HepG2 (cell line): Measurements from ENCODE around the gene DNAAF3. TPM values are rescaled to one million over a fixed set of nuclear protein-coding genes. Genes with fewer than 3 reads are reported as not detected.

ENCODE experiments used
- BORCS8-MEF2B ChIP-seq: sonication (generic); formaldehyde crosslinking; IDR thresholded peaks from 2 replicates; pipeline ENCODE4 v1.8.0; 2022; ENCODE audit warnings: mild to moderate bottlenecking, missing genetic modification reagents
- ELF4 ChIP-seq: sonication (generic); formaldehyde crosslinking; IDR thresholded peaks from 2 replicates; pipeline ENCODE4 v1.5.0; 2020; ENCODE audit warnings: missing genetic modification reagents, mild to moderate bottlenecking, moderate library complexity, borderline replicate concordance
- FOSL1 ChIP-seq: sonication (generic); formaldehyde crosslinking; IDR thresholded peaks from 2 replicates; pipeline ENCODE4 v1.9.0; 2021; ENCODE audit warnings: missing genetic modification reagents, borderline replicate concordance
- FOXA1 ChIP-seq, 2 experiments: fragments of 450-650 bp in 1 of 2; sonication (generic) in 1 of 2; formaldehyde crosslinking in 1 of 2; IDR thresholded peaks; 2 replicates each; pipeline versions ENCODE4 v1.4.0 to v1.6.1; 2016 to 2020; ENCODE audit warnings: missing genetic modification reagents in 1 of 2
- KDM2A ChIP-seq: sonication (generic); formaldehyde crosslinking; IDR thresholded peaks from 2 replicates; pipeline ENCODE4 v1.4.0; 2020; ENCODE audit warnings: low read depth, missing genetic modification reagents, borderline replicate concordance
- MATR3 ChIP-seq: sonication (generic); formaldehyde crosslinking; IDR thresholded peaks from 2 replicates; pipeline ENCODE4 v1.4.0; 2020; ENCODE audit warnings: missing genetic modification reagents
- MIER2 ChIP-seq: IDR thresholded peaks from 2 replicates; pipeline ENCODE4 v1.6.1; 2016; ENCODE audit warnings: missing biosample characterization, missing genetic modification reagents
- NAIF1 ChIP-seq: sonication (generic); formaldehyde crosslinking; IDR thresholded peaks from 2 replicates; pipeline ENCODE4 v1.5.0; 2020; ENCODE audit warnings: mild to moderate bottlenecking, missing genetic modification reagents, borderline replicate concordance
- SAFB2 ChIP-seq: sonication (generic); formaldehyde crosslinking; IDR thresholded peaks from 2 replicates; pipeline ENCODE4 v1.5.1; 2020; ENCODE audit warnings: missing genetic modification reagents, low read depth, mild to moderate bottlenecking, borderline replicate concordance
- SALL1 ChIP-seq: sonication (generic); formaldehyde crosslinking; IDR thresholded peaks from 2 replicates; pipeline ENCODE4 v1.8.0; 2022; ENCODE audit warnings: mild to moderate bottlenecking, missing genetic modification reagents
- SMAD3 ChIP-seq: sonication (generic); formaldehyde crosslinking; IDR thresholded peaks from 2 replicates; pipeline ENCODE4 v1.4.0; 2020; ENCODE audit warnings: missing genetic modification reagents
- SRSF9 ChIP-seq: fragments of 200-400 bp; formaldehyde crosslinking; IDR thresholded peaks from 2 replicates; pipeline ENCODE4 v1.6.1; 2018; ENCODE audit warnings: borderline replicate concordance, mild to moderate bottlenecking, low read depth, low read length; ENCODE audit not compliant: insufficient read depth, poor library complexity, severe bottlenecking
- TOE1 ChIP-seq: sonication (generic); formaldehyde crosslinking; IDR thresholded peaks from 2 replicates; pipeline ENCODE4 v1.4.0; 2020; ENCODE audit warnings: mild to moderate bottlenecking, missing genetic modification reagents
- XRCC5 ChIP-seq: fragments of 200-400 bp; formaldehyde crosslinking; optimal IDR thresholded peaks from 2 replicates; pipeline ENCODE3; 2017; ENCODE audit warnings: mild to moderate bottlenecking, low read length
- YEATS2 ChIP-seq: sonication (generic); formaldehyde crosslinking; IDR thresholded peaks from 2 replicates; pipeline ENCODE4 v1.4.0; 2020; ENCODE audit warnings: missing genetic modification reagents, borderline replicate concordance
- ZNF263 ChIP-seq: sonication (generic); formaldehyde crosslinking; IDR thresholded peaks from 2 replicates; pipeline ENCODE4 v1.4.0; 2020; ENCODE audit warnings: missing genetic modification reagents
- ZNF274 ChIP-seq: sonication (generic); formaldehyde crosslinking; IDR thresholded peaks from 2 replicates; pipeline ENCODE4 v1.5.1; 2020; ENCODE audit warnings: mild to moderate bottlenecking, missing genetic modification reagents
- ZNF296 ChIP-seq: sonication (generic); formaldehyde crosslinking; conservative IDR thresholded peaks from 2 replicates; pipeline ENCODE4 v1.5.0; 2020; ENCODE audit warnings: mild to moderate bottlenecking, missing genetic modification reagents
- ZNF557 ChIP-seq: sonication (generic); formaldehyde crosslinking; IDR thresholded peaks from 2 replicates; pipeline ENCODE4 v1.4.0; 2020; ENCODE audit warnings: missing genetic modification reagents
- ZNF589 ChIP-seq: sonication (generic); formaldehyde crosslinking; conservative IDR thresholded peaks from 2 replicates; pipeline ENCODE4 v1.8.0; 2022; ENCODE audit warnings: mild to moderate bottlenecking, moderate library complexity, missing genetic modification reagents
- ZNF598 ChIP-seq: sonication (generic); formaldehyde crosslinking; IDR thresholded peaks from 2 replicates; pipeline ENCODE4 v1.5.1; 2020; ENCODE audit warnings: mild to moderate bottlenecking, missing genetic modification reagents, borderline replicate concordance
- ZNF644 ChIP-seq: IDR thresholded peaks from 2 replicates; pipeline ENCODE4 v1.6.1; 2016; ENCODE audit warnings: low read depth
- ZNF672 ChIP-seq: sonication (generic); formaldehyde crosslinking; IDR thresholded peaks from 2 replicates; pipeline ENCODE4 v1.8.1; 2022; ENCODE audit warnings: missing genetic modification reagents
- ZNF724P ChIP-seq: sonication (generic); formaldehyde crosslinking; IDR thresholded peaks from 2 replicates; pipeline ENCODE4 v1.8.0; 2022; ENCODE audit warnings: missing genetic modification reagents, borderline replicate concordance
- ZSCAN21 ChIP-seq: sonication (generic); formaldehyde crosslinking; IDR thresholded peaks from 2 replicates; pipeline ENCODE4 v1.8.0; 2022; ENCODE audit warnings: mild to moderate bottlenecking, missing genetic modification reagents, moderate library complexity, borderline replicate concordance
- polyA plus RNA-seq, 8 experiments: library from polyadenylated mRNA; depleted of rRNA in 3 of 8; stranded (reverse) in 7 of 8; unstranded in 1 of 8; fragments of >200 nt; fragmentation: Illumina TruSeq in 4 of 8; extraction: Trizol in 4 of 8; gene quantifications; 2 replicates each; pipeline versions ENCODE4 v1.2.1 to v1.2.3, GENCODE V29; 2011 to 2016; ENCODE audit warnings: low read depth in 4 of 8, missing spikeins in 1 of 8, mixed read lengths in 1 of 8; ENCODE audit not compliant: insufficient read depth in 1 of 8
- total RNA-seq, 5 experiments: library from RNA; depleted of rRNA; stranded (reverse); fragments of >200 nt; fragmentation: Illumina TruSeq; extraction: Trizol; gene quantifications; 2 replicates each; pipeline ENCODE4 v1.2.3, GENCODE V29; 2016; ENCODE audit warnings: low read depth in 1 of 5
- TF ChIP-seq, protein P1 (sequence below): sonication (generic); formaldehyde crosslinking; IDR thresholded peaks from 2 replicates; pipeline ENCODE4 v1.5.1; 2020; ENCODE audit warnings: missing genetic modification reagents, mild to moderate bottlenecking, borderline replicate concordance
- TF ChIP-seq, protein P2 (sequence below): sonication (generic); formaldehyde crosslinking; IDR thresholded peaks from 2 replicates; pipeline ENCODE4 v1.5.1; 2020; ENCODE audit warnings: missing genetic modification reagents, mild to moderate bottlenecking, borderline replicate concordance
- TF ChIP-seq, protein P3 (sequence below): sonication (generic); formaldehyde crosslinking; conservative IDR thresholded peaks from 2 replicates; pipeline ENCODE4 v1.8.1; 2023; ENCODE audit warnings: missing genetic modification reagents

Gene DNAAF3
- total and polyA plus RNA-seq, 2 of the 13 experiments (the other 11 are each of a cell fraction or from before 2014, with no cell fraction given) = 0.30 to 0.40 TPM

DNA sequence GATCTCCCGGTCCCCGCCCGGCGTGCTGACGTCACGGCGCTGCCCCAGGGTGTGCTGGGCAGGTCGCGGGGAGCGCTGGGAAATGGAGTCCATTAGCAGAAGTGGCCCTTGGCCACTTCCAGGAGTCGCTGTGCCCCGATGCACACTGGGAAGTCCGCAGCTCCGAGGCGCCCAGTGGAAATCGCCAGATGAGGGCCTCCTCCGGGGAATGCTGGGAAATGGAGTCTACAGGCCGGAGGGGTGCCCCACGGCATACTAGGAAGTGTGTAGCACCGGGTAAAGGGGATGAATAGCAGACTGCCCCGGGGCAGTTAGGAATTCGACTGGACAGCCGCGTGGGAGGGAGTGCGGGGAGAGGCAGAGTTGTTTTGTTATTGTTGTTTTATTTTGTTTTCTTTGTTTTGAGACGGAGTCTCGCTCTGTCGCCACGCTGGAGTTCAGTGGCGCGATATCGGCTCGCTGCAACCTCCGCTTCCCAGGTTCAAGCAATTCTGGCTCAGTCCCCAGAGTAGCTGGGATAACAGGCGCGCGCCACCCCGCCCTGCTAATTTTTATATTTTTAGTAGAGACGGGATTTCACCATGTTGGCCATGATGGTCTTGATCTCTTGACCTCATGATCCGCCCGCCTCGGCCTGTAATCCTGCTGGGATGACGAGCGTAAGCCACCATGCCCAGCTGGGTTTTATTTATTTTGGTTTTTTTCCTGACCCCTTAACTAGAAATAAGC, 48.6 kb downstream of the DNAAF3 start (continued):
- TF ChIP-seq YEATS2 (CRISPR knock-in tag) = peak; percentile 90
- TF ChIP-seq, protein P1, sequence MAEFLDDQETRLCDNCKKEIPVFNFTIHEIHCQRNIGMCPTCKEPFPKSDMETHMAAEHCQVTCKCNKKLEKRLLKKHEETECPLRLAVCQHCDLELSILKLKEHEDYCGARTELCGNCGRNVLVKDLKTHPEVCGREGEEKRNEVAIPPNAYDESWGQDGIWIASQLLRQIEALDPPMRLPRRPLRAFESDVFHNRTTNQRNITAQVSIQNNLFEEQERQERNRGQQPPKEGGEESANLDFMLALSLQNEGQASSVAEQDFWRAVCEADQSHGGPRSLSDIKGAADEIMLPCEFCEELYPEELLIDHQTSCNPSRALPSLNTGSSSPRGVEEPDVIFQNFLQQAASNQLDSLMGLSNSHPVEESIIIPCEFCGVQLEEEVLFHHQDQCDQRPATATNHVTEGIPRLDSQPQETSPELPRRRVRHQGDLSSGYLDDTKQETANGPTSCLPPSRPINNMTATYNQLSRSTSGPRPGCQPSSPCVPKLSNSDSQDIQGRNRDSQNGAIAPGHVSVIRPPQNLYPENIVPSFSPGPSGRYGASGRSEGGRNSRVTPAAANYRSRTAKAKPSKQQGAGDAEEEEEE (CRISPR knock-in tag) = no peak
- TF ChIP-seq ZNF274 (CRISPR knock-in tag) = no peak
- no peak for TF ChIP-seq ZNF589
- 0 out of 2 replicates have a peak, but pooled peaks have one; percentile 30 for TF ChIP-seq ELF4 (CRISPR knock-in tag)
- TF ChIP-seq ZNF598 = no peak
- no peak for TF ChIP-seq SRSF9
- TF ChIP-seq ZNF672 (CRISPR knock-in tag) = no peak
- TF ChIP-seq FOXA1 (IDR thresholded peaks at IDR 0.05) = no peak
- TF ChIP-seq FOXA1 (CRISPR knock-in tag; IDR thresholded peaks at IDR 0.05) = no peak
- no peak for TF ChIP-seq SAFB2 (CRISPR knock-in tag)
- TF ChIP-seq ZNF644 (CRISPR knock-in tag) = no peak
- no peak for TF ChIP-seq MATR3 (CRISPR knock-in tag)
- no peak for TF ChIP-seq ZSCAN21 (CRISPR knock-in tag)
- TF ChIP-seq, protein P2, sequence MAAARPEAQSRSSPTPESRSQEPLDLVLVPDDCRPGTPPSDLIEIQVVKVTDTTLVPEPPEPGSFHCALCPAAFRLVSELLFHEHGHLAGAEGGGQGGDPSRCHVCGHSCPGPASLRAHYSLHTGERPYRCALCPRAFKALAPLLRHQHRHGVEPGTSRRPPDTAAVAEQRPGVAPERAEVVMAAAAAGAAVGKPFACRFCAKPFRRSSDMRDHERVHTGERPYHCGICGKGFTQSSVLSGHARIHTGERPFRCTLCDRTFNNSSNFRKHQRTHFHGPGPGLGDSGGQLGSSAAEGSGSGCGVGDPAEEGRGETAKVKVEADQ (CRISPR knock-in tag) = no peak
- 0 out of 2 replicates have a peak, but pooled peaks have one; percentile 27 for TF ChIP-seq SMAD3
- no peak for TF ChIP-seq ZNF724P (CRISPR knock-in tag)
- TF ChIP-seq BORCS8-MEF2B = no peak
- no peak for TF ChIP-seq NAIF1 (CRISPR knock-in tag)
- peak; percentile 61 for TF ChIP-seq SALL1 (CRISPR knock-in tag)
- no peak for TF ChIP-seq TOE1 (CRISPR knock-in tag)
- peak; percentile 82 for TF ChIP-seq KDM2A
- no peak for TF ChIP-seq FOSL1 (CRISPR knock-in tag)
- no peak for TF ChIP-seq ZNF296
- no peak for TF ChIP-seq ZNF557 (CRISPR knock-in tag)
- TF ChIP-seq XRCC5 = peak; percentile 47
- TF ChIP-seq ZNF263 (CRISPR knock-in tag) = no peak
- TF ChIP-seq MIER2 (CRISPR knock-in tag) = no peak
- TF ChIP-seq, protein P3, sequence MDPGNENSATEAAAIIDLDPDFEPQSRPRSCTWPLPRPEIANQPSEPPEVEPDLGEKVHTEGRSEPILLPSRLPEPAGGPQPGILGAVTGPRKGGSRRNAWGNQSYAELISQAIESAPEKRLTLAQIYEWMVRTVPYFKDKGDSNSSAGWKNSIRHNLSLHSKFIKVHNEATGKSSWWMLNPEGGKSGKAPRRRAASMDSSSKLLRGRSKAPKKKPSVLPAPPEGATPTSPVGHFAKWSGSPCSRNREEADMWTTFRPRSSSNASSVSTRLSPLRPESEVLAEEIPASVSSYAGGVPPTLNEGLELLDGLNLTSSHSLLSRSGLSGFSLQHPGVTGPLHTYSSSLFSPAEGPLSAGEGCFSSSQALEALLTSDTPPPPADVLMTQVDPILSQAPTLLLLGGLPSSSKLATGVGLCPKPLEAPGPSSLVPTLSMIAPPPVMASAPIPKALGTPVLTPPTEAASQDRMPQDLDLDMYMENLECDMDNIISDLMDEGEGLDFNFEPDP (CRISPR knock-in tag) = no peak
